NCI-H1048 (cell line): ENCODE measurements around the gene AP3B1.

Experiments
- DNase-seq: peaks from one replicate; lab custom pipeline; 2025; lab: John Stamatoyannopoulos, UW

The AP3B1 gene

DNA sequence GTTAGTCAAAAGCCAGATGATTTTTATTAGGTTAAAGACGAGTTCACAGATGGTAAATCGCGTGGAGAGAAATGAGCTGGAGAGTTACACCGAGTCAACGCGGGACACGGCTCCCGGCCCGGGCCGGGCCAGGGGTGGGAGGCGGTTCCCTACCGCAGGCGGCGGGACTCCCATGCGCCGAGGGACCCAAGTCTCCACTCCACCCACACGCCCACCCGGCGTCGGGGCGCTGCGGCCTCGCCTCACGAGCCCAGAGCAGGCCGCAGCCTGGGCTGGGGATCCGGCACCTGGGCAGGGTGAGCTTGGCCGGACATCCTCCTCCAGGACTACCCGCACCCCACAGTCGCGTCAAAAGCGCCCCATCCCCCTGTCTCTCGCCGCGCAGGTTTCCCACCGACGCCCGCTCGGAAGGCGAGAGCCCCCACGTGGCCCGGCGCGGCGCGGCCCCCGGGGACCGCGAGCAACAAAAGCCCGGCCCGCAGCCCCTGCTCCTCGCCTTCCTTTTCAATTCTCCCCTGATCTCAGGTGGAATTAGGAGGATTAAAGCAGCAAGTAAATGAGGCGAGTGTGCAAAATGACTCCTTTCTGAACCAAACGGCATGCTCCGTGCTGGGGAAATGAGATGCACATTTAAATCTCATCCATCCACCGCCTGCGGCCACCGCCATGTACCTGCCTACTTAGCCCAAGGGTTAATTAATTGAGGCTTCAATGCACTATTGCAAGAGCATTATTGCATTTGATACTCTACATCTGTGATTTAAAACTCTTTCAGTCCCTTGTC, 321.8 kb downstream of the AP3B1 start:
- DNase-seq, result no peak

DNA sequence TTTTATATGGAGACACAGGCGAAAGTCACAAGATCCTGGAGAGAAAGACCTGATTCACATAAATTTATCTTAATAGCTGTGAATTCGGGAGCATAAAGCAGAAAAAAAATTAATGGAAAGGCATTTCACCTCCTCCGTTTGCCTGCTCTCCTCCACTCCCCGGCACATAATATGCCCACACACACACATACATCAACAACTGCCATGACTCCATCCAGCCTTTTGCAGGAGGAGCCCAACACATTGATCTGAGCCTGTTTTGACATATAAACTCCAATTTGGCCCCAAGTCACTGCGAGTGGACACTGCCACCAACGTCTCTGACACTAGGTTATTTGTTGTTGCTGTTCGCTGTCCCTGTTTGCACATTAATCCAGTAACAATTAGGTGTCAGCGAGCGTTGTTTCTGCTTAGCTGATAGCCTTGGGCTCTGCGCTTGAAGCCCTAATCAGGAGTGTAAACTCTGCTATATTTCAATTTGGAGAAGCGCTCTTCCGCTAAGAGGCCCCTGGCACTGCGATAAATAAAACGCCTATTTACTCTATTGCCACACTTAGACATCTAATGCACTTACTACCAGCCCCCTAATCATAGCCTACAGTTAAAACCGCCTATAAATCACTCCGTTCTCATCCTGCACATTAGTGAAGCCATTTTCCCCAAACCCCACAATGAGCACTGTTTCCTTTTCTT, 322.6 kb downstream of the AP3B1 start:
- no peak for DNase-seq

- no peak for DNase-seq
These were observed 323.6 kb downstream of the AP3B1 start for GRCh38 chr5:77970891-77971290.

DNA sequence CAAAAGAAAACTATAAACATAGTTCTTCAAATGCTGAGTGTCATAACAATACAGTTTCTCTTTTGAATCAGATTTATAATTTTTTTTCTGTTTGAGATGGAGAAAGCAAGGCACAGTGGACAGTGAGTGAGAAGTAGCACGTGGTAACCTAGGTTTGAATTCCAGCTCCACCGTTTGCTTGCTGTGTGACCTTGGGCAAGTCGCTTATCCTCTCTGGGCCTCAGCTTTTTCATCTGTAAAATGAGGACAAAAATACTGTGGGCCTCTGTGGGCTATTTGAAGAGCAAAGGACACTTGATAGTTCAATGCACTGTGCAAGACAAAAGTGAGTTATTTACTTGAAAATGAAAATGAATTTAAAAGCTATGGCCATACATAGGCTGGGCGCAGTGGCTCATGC, 330.7 kb downstream of the AP3B1 start:
- DNase-seq, result no peak

DNA sequence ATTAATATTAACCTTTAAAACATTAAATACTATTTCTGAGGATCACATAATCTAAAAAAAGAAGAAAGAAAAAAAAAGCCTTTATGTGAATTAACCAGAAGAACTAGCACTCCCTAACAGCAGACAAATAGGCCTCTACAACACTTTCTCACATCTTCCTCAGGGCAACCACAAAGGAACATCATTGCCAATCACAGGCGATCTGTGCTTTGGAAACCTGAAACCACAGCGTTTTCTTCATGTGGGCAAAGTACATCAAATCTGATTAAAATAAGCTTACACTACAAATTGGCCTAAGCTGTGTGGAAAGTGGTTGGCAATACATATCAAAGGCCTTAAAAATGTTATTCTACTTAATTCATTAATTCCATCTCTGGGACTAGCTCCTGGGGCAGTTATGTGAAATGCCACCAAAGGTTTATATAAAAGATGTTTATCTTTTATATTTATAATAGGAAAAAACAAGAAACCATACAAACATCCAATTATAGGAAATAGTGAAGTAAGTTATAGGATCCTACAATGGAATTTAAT, 333.6 kb downstream of the AP3B1 start:
- no peak for DNase-seq

GRCh38 chr5:77960305-77960704, 334.2 kb downstream of the AP3B1 start:
- DNase-seq, result no peak

DNA sequence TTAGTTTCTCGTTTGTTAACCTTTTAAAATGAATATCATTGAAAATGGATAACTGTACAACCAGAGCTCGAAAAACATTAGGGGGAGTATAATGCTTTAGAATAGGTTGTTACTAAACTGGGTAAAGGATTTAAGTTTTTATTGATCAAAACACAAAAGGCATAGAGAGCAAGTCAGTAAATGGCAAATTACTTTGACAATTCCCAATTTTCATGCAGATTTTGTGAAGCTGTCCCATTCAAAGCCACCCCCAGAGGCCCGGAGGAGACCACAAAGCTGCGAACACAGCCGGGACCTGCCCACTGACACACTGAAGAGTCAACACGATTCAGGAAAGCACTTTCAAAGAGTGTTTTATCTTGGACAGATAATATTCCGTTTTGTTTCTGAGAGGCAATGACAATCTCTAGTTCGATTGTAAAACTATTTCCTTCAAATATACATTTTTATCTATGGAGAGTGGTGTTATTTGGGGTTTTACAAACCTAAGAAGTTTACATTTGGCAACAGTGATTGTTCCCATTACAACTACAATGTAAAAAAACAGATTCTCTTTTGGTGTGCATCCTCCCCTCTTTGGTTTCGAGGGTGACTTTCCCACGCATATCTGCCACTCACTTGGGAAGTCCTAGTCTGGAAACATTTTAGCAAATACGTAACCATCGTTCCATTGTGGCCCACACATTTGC, 335.7 kb downstream of the AP3B1 start:
- no peak for DNase-seq

- DNase-seq, result peak; percentile 19
These were observed 336.5 kb downstream of the AP3B1 start for GRCh38 chr5:77957931-77958521.

- DNase-seq, result no peak
These were observed 337.0 kb downstream of the AP3B1 start for GRCh38 chr5:77957516-77957915.

GRCh38 chr5:77957081-77957480, 337.4 kb downstream of the AP3B1 start:
- DNase-seq, result no peak

DNA sequence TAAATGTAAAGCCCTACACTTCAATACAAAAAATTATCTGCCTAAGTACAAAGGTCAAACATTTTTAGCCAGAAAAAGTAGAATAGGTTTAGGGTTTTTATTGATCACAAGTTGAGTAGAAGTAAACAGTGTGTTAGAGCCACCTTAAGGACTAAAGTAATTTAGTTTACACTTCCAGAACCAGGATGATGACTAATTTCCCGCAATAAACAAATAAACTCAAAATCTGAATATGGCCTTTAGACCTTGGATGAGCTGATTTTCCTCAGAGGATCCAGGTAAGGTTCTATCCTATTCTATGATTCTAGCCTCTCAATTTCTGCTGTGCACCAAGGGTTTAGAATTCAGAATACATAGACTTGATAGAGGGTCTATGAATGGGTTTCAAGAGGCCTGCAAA, 338.9 kb downstream of the AP3B1 start:
- DNase-seq, result no peak

DNA sequence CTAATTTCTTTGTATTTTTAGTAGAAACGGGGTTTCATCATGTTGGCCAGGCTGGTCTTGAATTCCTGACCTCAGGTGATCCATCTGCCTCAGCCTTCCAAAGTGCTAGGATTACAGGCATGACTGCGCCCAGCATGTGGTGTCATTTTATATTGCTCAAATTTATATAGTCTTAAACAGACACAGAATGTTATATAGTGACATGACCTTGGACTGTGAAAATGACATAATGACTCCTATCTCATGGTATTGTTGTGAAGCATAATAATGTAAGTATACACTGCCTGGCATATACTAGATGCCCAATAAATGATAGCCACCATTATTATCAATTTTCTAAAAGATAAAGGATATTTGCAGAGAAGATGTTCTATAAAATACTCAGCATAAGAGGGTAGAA, 341.1 kb downstream of the AP3B1 start:
- DNase-seq, result no peak

DNA sequence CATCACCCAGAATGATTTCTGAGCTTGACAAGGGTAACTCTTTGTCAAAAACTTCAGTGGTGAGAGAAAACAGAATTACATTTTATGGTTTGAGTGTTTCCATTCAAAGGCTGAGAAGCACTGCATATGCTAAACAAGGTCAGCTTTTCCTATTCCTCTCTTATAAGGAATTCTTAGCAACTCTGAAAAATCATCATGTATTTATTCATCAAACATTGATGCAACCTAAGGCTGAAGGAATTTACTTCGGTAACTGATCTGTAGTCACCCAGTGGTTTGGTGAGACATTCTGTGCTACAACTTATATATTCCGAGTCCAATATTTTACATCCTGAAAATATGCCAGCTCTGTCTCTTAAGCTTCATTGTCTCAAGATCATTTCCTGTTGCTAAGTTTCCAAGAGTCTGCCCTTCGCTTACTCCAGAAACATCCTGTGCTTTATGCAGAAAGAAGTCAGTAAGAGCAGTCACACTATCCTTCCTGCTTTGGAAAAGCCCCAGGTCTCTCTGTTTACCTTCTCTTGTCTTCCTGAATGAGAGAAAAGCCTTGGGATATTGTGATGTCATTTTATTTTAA, 341.8 kb downstream of the AP3B1 start:
- no peak for DNase-seq
